ENCODE data around the gene CDKN2D. TPM values are rescaled to one million over a fixed set of nuclear protein-coding genes. Genes with fewer than 3 reads are reported as not detected.

CDKN2D gene
- polyA plus RNA-seq, 1 experiment, result 3.9 TPM

- no peak for TF ChIP-seq CTCF (IDR thresholded peaks at IDR 0.05; ENCODE audit: low read depth, low read length)
- no peak for DNase-seq (ENCODE audit: low read depth, low spot score)
- Histone ChIP-seq H3K4me3 (ENCODE audit: low read depth, low read length) (peak overlapping the region; percentile 7; the same call in 1 of the 2 replicates), H3K9me3 (ENCODE audit: control insufficient read depth, insufficient read depth, low read length) (no peaks in the 10 kb centered on the region), H3K27me3 (ENCODE audit: control insufficient read depth, insufficient read depth, low read length) (no peaks in the 10 kb centered on the region), H3K27ac (ENCODE audit: low read depth, low read length) (no peak overlapping the region)
- POLR2A ChIA-PET, result no interaction called here
- CTCF ChIA-PET, result interaction anchor here (0.6 to 1.4 kb wide), 4 partner anchors 14 to 79 kb away, joined by 3 to 7 read pairs (median 3); no protein-coding TSS in a partner anchor
These were observed 1.9 kb downstream of the CDKN2D start for GRCh38 chr19:10566658-10567410.

- POLR2A ChIA-PET, result interaction anchor here (0.7 kb wide), 2 partner anchors 11 to 30 kb away, joined by 3 to 6 read pairs; no protein-coding TSS in a partner anchor
- peak overlapping the region; percentile 47 for H3K27ac ChIP-seq (ENCODE audit: low read depth, low read length)
These were observed 2.4 kb downstream of the CDKN2D start for GRCh38 chr19:10566408-10566657.

GRCh38 chr19:10565567-10566407 lies 3.0 kb downstream of the CDKN2D start, which contains the start of gene KRI1:
Gene KRI1 (minus strand): TSS chr19:10566010. CDS start chr19:10565999, 11 bp downstream.
- Histone ChIP-seq H3K27me3 (ENCODE audit: control insufficient read depth, insufficient read depth, low read length) (no peaks in the 10 kb centered on the region), H3K27ac (ENCODE audit: low read depth, low read length) (peak within 1 kb of the TSS; percentile 47), H3K4me3 (ENCODE audit: low read depth, low read length) (peak within 1 kb of the TSS; percentile 95), H3K9me3 (ENCODE audit: control insufficient read depth, insufficient read depth, low read length) (no peaks in the 10 kb centered on the region)
- ChIA-PET POLR2A (interaction anchor here (0.7 kb wide), 2 partner anchors 10 to 31 kb away, joined by 3 to 6 read pairs; no protein-coding TSS in a partner anchor), CTCF (interaction anchor here (0.5 to 0.9 kb wide), 5 partner anchors 10 to 61 kb away, joined by 3 to 7 read pairs (median 4); no protein-coding TSS in a partner anchor)
- no peak; the same call in 1 of the 2 replicates for TF ChIP-seq CTCF (IDR thresholded peaks at IDR 0.05; ENCODE audit: low read depth, low read length)
- DNase-seq (ENCODE audit: low read depth, low spot score), result peak; percentile 93

More at GRCh38 chr19:10566408-10566657, 2.4 kb downstream of the CDKN2D start:
- DNase-seq (ENCODE audit: low read depth, low spot score), result no peak
- Histone ChIP-seq H3K9me3 (ENCODE audit: control insufficient read depth, insufficient read depth, low read length) (no peaks in the 10 kb centered on the region), H3K4me3 (ENCODE audit: low read depth, low read length) (peak overlapping the region; percentile 95), H3K27me3 (ENCODE audit: control insufficient read depth, insufficient read depth, low read length) (no peaks in the 10 kb centered on the region)
- no peak for TF ChIP-seq CTCF (IDR thresholded peaks at IDR 0.05; ENCODE audit: low read depth, low read length)
- CTCF ChIA-PET, result interaction anchor here (0.6 to 0.9 kb wide), 3 partner anchors 11 to 15 kb away, joined by 3 read pairs; no protein-coding TSS in a partner anchor

GRCh38 chr19:10565028-10565566 lies 3.7 kb downstream of the CDKN2D start:
- peak; percentile 42 for TF ChIP-seq CTCF (IDR thresholded peaks at IDR 0.05; ENCODE audit: low read depth, low read length)
- Histone ChIP-seq H3K9me3 (ENCODE audit: control insufficient read depth, insufficient read depth, low read length) (no peaks in the 10 kb centered on the region), H3K27ac (ENCODE audit: low read depth, low read length) (no peak overlapping the region), H3K27me3 (ENCODE audit: control insufficient read depth, insufficient read depth, low read length) (no peaks in the 10 kb centered on the region), H3K4me3 (ENCODE audit: low read depth, low read length) (peak overlapping the region; percentile 95)
- CTCF ChIA-PET, result interaction anchor here (0.7 to 0.9 kb wide), 2 partner anchors 23 to 59 kb away, joined by 4 read pairs; no protein-coding TSS in a partner anchor
- DNase-seq (ENCODE audit: low read depth, low spot score), result no peak
- POLR2A ChIA-PET, result no interaction called here

Measured in AG04450 (cell line).